HepG2 (cell line): ENCODE measurements around the gene HERC4. TPM values are rescaled to one million over a fixed set of nuclear protein-coding genes. Genes with fewer than 3 reads are reported as not detected.

Source experiments
- AGO2 ChIP-seq: fragments of 200-400 bp; formaldehyde crosslinking; optimal IDR thresholded peaks from 2 replicates; pipeline ENCODE3; 2017; ENCODE audit warnings: mild to moderate bottlenecking, low read depth, low read length, moderate library complexity
- AHDC1 ChIP-seq: sonication (generic); formaldehyde crosslinking; IDR thresholded peaks from 2 replicates; pipeline ENCODE4 v1.5.1; 2020; ENCODE audit warnings: mild to moderate bottlenecking, missing genetic modification reagents, borderline replicate concordance
- EEA1 ChIP-seq: sonication (generic); formaldehyde crosslinking; IDR thresholded peaks from 2 replicates; pipeline ENCODE4 v1.5.1; 2020; ENCODE audit warnings: mild to moderate bottlenecking, missing genetic modification reagents, borderline replicate concordance
- MAZ ChIP-seq, 2 experiments: sonication (generic) in 1 of 2; formaldehyde crosslinking in 1 of 2; IDR thresholded peaks; 2 replicates each; pipeline versions ENCODE4 v1.5.0 to v1.6.1; 2012 to 2020; ENCODE audit warnings: low read depth in 2 of 2, mild to moderate bottlenecking in 2 of 2, borderline replicate concordance in 1 of 2, improper control_type of control experiment in 1 of 2, low read length in 1 of 2, missing genetic modification reagents in 1 of 2, moderate library complexity in 1 of 2
- NFE2L1 ChIP-seq: sonication (generic); formaldehyde crosslinking; IDR thresholded peaks from 2 replicates; pipeline ENCODE4 v1.4.0; 2020; ENCODE audit warnings: missing genetic modification reagents, mild to moderate bottlenecking, borderline replicate concordance
- POLR2A ChIP-seq, 2 experiments: IDR thresholded peaks; 2 replicates each; pipeline ENCODE4 v1.6.1; 2011; ENCODE audit warnings: low read depth in 2 of 2, low read length in 2 of 2, mild to moderate bottlenecking in 1 of 2, moderate library complexity in 1 of 2; ENCODE audit not compliant: insufficient read depth in 1 of 2
- RBFOX2 ChIP-seq: fragments of 200-400 bp; formaldehyde crosslinking; IDR thresholded peaks from 2 replicates; pipeline ENCODE4 v1.6.1; 2017; ENCODE audit warnings: low read depth, mild to moderate bottlenecking, low read length
- TBX2 ChIP-seq: sonication (generic); formaldehyde crosslinking; IDR thresholded peaks from 2 replicates; pipeline ENCODE4 v1.5.0; 2020; ENCODE audit warnings: missing genetic modification reagents, mild to moderate bottlenecking, borderline replicate concordance
- UBTF ChIP-seq: sonication (generic); formaldehyde crosslinking; IDR thresholded peaks from 2 replicates; pipeline ENCODE4 v1.4.0; 2020; ENCODE audit warnings: mild to moderate bottlenecking, missing genetic modification reagents
- WIZ ChIP-seq: sonication (generic); formaldehyde crosslinking; IDR thresholded peaks from 2 replicates; pipeline ENCODE4 v1.5.1; 2020; ENCODE audit warnings: mild to moderate bottlenecking, missing genetic modification reagents
- ZBTB7A ChIP-seq: sonication (generic); formaldehyde crosslinking; IDR thresholded peaks from 2 replicates; pipeline ENCODE4 v1.8.0; 2022; ENCODE audit warnings: mild to moderate bottlenecking, missing genetic modification reagents
- ZHX1 ChIP-seq: sonication (generic); formaldehyde crosslinking; IDR thresholded peaks from 2 replicates; pipeline ENCODE4 v1.8.1; 2022; ENCODE audit warnings: low read depth, mild to moderate bottlenecking, missing genetic modification reagents
- polyA plus RNA-seq, 8 experiments: library from polyadenylated mRNA; depleted of rRNA in 3 of 8; stranded (reverse) in 7 of 8; unstranded in 1 of 8; fragments of >200 nt; fragmentation: Illumina TruSeq in 4 of 8; extraction: Trizol in 4 of 8; gene quantifications; 2 replicates each; pipeline versions ENCODE4 v1.2.1 to v1.2.3, GENCODE V29; 2011 to 2016; ENCODE audit warnings: low read depth in 4 of 8, missing spikeins in 1 of 8, mixed read lengths in 1 of 8; ENCODE audit not compliant: insufficient read depth in 1 of 8
- total RNA-seq, 5 experiments: library from RNA; depleted of rRNA; stranded (reverse); fragments of >200 nt; fragmentation: Illumina TruSeq; extraction: Trizol; gene quantifications; 2 replicates each; pipeline ENCODE4 v1.2.3, GENCODE V29; 2016; ENCODE audit warnings: low read depth in 1 of 5
- TF ChIP-seq, protein P1 (sequence below): sonication (generic); formaldehyde crosslinking; IDR thresholded peaks from 2 replicates; pipeline ENCODE4 v1.5.0; 2020; ENCODE audit warnings: mild to moderate bottlenecking, missing genetic modification reagents

Gene HERC4
- total and polyA plus RNA-seq, 2 of the 13 experiments (the other 11 are each of a cell fraction or from before 2014, with no cell fraction given): 9.8 to 20.2 TPM

GRCh38 chr10:68074775-68075549 lies at the start of gene HERC4 (continued):
- TF ChIP-seq AHDC1 (CRISPR knock-in tag) (peak; percentile 30; the same call in 1 of the 2 replicates), ZBTB7A (peak; percentile 82), EEA1 (CRISPR knock-in tag) (peak; percentile 36; the same call in 1 of the 2 replicates), ZHX1 (no peak), RBFOX2 (peak; percentile 84), UBTF (CRISPR knock-in tag) (peak; percentile 95), TBX2 (CRISPR knock-in tag) (peak; percentile 19; the same call in 1 of the 2 replicates), AGO2 (peak; percentile 90), POLR2A (IDR thresholded peaks at IDR 0.05; ENCODE audit: insufficient read depth in 1 of 2, low read depth in 2 of 2, low read length in 2 of 2) (peak; percentile 56 to 67; a peak in 3 of 4 replicates), MAZ (IDR thresholded peaks at IDR 0.05; ENCODE audit: borderline replicate concordance, low read depth, low read length) (0 out of 2 replicates have a peak, but pooled peaks have one; percentile 71), MAZ (CRISPR knock-in tag; IDR thresholded peaks at IDR 0.05; ENCODE audit: low read depth) (peak; percentile 54; the same call in 1 of the 2 replicates), NFE2L1 (CRISPR knock-in tag) (0 out of 2 replicates have a peak, but pooled peaks have one; percentile 66), WIZ (CRISPR knock-in tag) (peak; percentile 55; the same call in 1 of the 2 replicates)
- TF ChIP-seq, protein P1, sequence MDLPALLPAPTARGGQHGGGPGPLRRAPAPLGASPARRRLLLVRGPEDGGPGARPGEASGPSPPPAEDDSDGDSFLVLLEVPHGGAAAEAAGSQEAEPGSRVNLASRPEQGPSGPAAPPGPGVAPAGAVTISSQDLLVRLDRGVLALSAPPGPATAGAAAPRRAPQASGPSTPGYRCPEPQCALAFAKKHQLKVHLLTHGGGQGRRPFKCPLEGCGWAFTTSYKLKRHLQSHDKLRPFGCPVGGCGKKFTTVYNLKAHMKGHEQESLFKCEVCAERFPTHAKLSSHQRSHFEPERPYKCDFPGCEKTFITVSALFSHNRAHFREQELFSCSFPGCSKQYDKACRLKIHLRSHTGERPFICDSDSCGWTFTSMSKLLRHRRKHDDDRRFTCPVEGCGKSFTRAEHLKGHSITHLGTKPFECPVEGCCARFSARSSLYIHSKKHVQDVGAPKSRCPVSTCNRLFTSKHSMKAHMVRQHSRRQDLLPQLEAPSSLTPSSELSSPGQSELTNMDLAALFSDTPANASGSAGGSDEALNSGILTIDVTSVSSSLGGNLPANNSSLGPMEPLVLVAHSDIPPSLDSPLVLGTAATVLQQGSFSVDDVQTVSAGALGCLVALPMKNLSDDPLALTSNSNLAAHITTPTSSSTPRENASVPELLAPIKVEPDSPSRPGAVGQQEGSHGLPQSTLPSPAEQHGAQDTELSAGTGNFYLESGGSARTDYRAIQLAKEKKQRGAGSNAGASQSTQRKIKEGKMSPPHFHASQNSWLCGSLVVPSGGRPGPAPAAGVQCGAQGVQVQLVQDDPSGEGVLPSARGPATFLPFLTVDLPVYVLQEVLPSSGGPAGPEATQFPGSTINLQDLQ (CRISPR knock-in tag): no peak
